DMS79 treated with DMSO at 0.1 percent for 48 hours (cell line): ENCODE data around the gene LRRC42.
"Not testable (repeated sequence)": the region's sequence is repeated elsewhere in the genome, so short reads cannot be mapped to it uniquely, and the experiment has no call there.

Source experiments
- DNase-seq: peaks from one replicate; lab custom pipeline; 2025; lab: John Stamatoyannopoulos, UW

LRRC42 gene

GRCh38 chr1:53967409-53968124 is 21.4 kb downstream of the LRRC42 start:
- no peak for DNase-seq

DNA sequence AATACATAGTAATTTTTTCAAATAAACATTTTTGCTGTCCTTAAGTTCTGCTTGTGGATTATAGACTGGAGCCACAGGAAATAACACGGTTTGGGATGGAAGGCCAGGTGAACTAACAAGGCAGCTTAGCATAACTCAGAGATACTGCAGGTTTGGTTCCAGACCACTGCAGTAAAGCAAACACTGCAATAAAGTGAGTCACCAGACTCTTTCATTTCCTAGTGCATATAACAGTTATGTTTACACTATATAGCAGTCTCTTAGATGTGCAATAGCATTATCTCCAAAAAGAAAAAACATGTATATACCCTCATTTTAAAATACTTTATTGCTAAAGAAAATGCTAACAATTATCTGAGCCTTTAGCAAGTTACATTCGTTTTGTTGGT is 22.0 kb downstream of the LRRC42 start:
- DNase-seq = no peak

- DNase-seq = not testable (repeated sequence)
Observed at GRCh38 chr1:53969323-53969722, 23.2 kb downstream of the LRRC42 start.

DNA sequence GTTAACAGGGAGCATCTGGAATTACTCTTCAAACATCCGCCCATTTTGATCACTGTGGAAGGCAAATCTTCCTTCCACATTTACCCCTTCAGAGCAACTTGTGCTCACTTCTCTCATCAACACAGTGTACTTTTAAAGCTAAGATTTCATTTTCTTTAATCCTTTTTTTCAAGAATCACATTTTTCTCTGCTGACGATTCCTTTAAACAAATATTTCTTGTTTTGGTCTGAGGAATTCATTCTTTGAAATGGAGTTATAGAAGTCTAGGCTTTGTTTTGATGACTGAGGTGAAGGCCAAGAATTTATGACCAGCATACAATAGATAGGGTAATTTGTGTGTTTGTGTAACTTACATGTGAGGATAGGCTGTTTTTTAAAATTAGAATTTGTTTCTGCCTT is 25.6 kb downstream of the LRRC42 start:
- no peak for DNase-seq

GRCh38 chr1:53975861-53976260 is 29.7 kb downstream of the LRRC42 start:
- DNase-seq = no peak

GRCh38 chr1:53979712-53980450 is 33.7 kb downstream of the LRRC42 start:
- no peak for DNase-seq

- DNase-seq = no peak
Observed at GRCh38 chr1:53981220-53981619, 35.1 kb downstream of the LRRC42 start.

DNA sequence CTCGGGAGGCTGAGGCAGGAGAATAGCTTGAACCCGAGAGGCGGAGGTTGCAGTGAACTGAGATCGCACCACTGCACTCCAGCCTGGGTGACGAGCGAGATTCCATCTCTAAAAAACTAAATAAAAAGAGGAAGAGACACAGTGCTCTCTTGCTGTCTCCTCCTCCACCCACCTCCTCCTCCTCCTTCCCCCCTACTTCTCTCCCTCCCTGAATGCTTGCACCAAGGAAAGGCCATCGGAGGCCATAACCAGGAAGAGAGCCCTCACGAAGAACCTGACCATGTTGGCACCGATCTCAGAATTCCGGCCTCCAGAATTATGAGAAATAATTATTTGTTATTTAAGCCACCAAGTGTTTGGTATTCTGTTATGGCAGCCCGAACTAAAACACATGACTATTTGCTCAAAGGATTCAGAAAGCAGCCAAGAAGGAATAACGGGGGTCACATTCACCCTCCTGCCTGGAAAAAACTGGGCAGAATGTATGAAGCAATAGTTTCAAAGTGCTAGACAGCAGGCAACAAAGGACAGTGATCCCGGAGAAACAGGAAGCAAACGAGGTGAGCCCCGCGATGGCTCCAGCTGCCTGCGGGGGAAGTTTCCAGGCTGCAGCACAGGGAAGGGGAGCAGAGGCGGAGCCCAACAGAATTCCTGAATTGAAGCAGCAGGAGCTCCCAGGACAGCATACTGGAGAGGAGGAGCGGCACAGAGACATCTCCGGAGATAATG is 36.0 kb downstream of the LRRC42 start:
- DNase-seq = no peak

GRCh38 chr1:53982763-53983104 is 36.6 kb downstream of the LRRC42 start:
- DNase-seq = no peak

GRCh38 chr1:53984726-53985125 is 38.6 kb downstream of the LRRC42 start:
- DNase-seq = no peak

GRCh38 chr1:53986458-53986857 is 40.3 kb downstream of the LRRC42 start:
- no peak for DNase-seq

DNA sequence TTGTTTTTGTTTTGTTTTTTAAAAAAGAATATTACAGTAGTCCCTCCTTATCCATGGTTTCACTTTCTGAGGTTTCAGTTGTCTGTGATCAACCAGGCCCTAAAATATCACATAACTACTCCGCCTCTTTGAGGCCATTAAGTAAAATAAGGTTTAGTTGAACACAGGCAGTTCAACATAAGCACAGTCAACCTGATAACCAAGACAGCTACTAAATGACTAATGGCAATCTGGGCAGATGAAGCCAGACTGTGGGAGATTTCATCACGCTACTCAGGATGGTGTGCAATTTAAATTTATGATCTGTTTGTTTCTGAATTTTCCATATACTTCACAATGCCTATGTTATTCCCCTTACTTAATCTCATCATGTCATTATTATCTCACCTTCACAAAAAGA is 41.7 kb downstream of the LRRC42 start:
- DNase-seq = no peak

DNA sequence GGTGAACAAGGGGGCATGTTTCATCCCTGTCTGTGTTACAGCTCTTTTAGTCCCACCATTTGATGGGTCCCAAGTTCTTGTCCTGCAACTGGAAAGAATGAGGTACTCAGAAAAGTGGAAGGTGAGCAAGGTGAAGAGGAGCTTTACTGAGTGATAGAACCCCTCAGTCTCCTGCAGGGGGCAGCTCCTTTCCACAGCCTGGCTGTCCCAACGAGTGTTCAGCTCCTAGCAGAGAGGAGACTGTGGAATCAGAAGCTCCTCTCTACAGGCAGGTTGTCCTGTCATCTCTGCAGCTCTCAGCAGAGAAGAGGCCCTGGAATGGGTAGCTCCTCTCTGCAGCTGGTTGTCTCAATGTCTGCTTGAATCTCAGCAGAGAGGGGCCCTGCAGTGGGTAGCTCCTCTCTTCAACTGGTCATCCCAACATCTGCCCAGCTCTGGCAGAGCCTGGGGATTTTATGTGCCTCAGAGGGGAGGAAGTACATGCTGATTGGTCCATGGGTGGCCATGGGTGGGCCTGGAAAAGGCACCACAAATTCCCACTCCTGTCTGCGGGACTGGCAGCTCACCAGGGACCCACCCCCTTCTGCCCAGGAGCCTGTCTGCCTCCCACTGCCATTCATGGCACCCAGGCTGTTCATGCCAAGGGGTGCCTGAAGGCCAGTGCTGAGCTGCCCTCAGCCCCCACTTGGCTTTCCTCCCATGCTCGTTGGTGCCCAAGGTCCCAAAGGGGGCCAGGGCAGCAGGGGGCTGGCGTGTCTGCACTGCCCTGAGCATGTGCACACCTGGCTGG is 46.1 kb downstream of the LRRC42 start:
- DNase-seq = no peak

DNA sequence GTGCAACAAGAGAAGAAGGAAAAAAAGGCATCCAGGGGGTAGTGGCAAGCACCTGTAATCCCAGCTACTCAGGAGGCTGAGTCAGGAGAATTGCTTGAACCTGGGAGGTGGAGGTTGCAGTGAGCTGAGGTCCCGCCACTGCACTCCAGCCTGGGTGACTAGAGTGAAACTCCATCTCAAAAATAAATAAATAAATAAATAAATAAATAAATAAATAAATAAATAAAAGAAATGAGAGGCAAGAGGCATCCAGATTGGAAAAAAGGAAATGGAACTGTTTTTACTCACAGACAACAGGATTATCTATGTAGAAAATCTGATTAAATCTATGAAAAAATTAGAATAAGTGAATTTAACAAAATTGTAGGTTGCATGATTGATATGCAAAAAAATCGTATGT is 48.4 kb downstream of the LRRC42 start:
- not testable (repeated sequence) for DNase-seq

- DNase-seq = no peak
Observed at GRCh38 chr1:53995683-53996082, 49.5 kb downstream of the LRRC42 start.

DNA sequence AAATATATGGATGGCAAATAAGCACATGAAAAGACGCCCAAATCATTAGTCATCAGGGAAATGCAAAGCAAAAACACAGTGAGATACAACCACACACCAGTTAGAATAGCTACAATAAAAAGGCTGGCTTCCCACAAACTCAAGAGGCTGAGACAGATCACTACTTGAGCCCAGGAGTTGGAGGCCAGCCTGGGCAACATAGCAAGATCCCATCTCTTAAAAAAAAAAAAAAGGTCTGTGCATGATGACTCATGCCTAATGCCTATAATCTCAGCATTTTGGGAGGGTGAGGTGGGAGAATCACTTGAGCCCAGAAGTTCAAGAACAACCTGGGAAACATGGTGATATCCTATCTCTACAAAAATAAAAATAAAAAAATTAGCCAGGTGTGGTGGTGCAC is 52.1 kb downstream of the LRRC42 start:
- DNase-seq = no peak

GRCh38 chr1:53999920-54000319 is 53.8 kb downstream of the LRRC42 start:
- DNase-seq = no peak

DNA sequence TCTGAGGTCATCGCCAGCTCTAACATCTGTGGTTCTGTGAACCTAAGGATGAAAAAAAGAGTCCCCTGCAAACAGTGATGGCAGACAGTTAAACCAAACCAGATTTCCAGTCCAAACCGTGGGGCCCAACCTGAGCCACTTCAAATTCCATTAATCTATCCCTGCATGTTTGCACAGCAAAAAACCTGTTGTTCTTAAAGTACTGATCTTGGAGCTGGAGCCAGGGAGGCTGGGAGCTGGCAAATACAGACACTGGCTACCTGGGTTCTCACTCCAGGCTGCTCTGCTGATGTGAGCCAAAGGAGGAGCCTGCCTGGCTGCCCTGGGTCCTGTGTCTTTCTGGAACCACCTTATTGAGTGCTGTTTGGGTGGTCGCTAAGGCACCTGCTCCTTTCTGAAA is 55.4 kb downstream of the LRRC42 start:
- peak; percentile 43 for DNase-seq

GRCh38 chr1:54002544-54003248 is 56.5 kb downstream of the LRRC42 start:
- DNase-seq = no peak

- DNase-seq = no peak
Observed at GRCh38 chr1:54003249-54003646, 57.1 kb downstream of the LRRC42 start.

- DNase-seq = not testable (repeated sequence)
Observed at GRCh38 chr1:54003750-54004480, 57.8 kb downstream of the LRRC42 start.
